HEK293 (cell line): ENCODE measurements around the gene CTAG2.

Experiments
- CTCF ChIA-PET: fragments of 350-600 bp; formaldehyde crosslinking; extraction: SDS; loops from one replicate; lab custom pipeline; 2021; ENCODE audit warnings: antibody characterized with exemption; lab: Yijun Ruan, JAX
- POLR2A ChIA-PET: fragments of 300-600 bp; formaldehyde crosslinking; extraction: SDS; loops from one replicate; lab custom pipeline; 2020; ENCODE audit warnings: antibody characterized with exemption, inconsistent platforms; lab: Yijun Ruan, JAX
- H3K27ac ChIP-seq: fragments of 200-500 bp; sonication (Bioruptor generic); 2 replicates; pipeline ENCODE4 v1.5.1; 2014; ENCODE audit warnings: low read depth, low read length, control low read depth, inconsistent platforms; ENCODE audit errors: extremely low read depth
- H3K36me3 ChIP-seq, 2 experiments: fragments of 200-500 bp in 1 of 2; sonication (Bioruptor generic) in 1 of 2; 1 replicate in 1 of 2; 2 replicates in 1 of 2; pipeline ENCODE4 v1.5.1; 2014 to 2017; ENCODE audit warnings: inconsistent platforms in 2 of 2, low read length in 2 of 2; ENCODE audit not compliant: control insufficient read depth in 2 of 2, insufficient read depth in 1 of 2
- H3K4me1 ChIP-seq: fragments of 200-500 bp; sonication (Bioruptor generic); 2 replicates; pipeline ENCODE4 v1.5.1; 2014; ENCODE audit warnings: mild to moderate bottlenecking, low read length, inconsistent platforms; ENCODE audit not compliant: control insufficient read depth, insufficient read depth
- H3K4me3 ChIP-seq: 2 replicates; pipeline ENCODE4 v1.5.1; 2011; ENCODE audit warnings: low read depth, mild to moderate bottlenecking, control low read depth, low read length, moderate library complexity
- H3K9me3 ChIP-seq: fragments of 200-500 bp; sonication (Bioruptor generic); 2 replicates; pipeline ENCODE4 v1.5.1; 2014; ENCODE audit warnings: low read depth, low read length, inconsistent platforms; ENCODE audit not compliant: control insufficient read depth, insufficient read depth
- BCL6B ChIP-seq: fragments of 450-650 bp; formaldehyde crosslinking; IDR thresholded peaks from 2 replicates; pipeline ENCODE4 v1.5.1; 2017; ENCODE audit warnings: missing biosample characterization, missing genetic modification characterization
- REST ChIP-seq: fragments of 450-650 bp; formaldehyde crosslinking; IDR thresholded peaks from 2 replicates; pipeline ENCODE4 v1.5.1; 2016; ENCODE audit warnings: missing biosample characterization, missing genetic modification characterization
- TSHZ1 ChIP-seq: fragments of 450-650 bp; formaldehyde crosslinking; IDR thresholded peaks from 2 replicates; pipeline ENCODE4 v1.5.1; 2016; ENCODE audit warnings: missing biosample characterization, missing genetic modification characterization, borderline replicate concordance
- ZFP41 ChIP-seq: fragments of 450-650 bp; formaldehyde crosslinking; IDR thresholded peaks from 2 replicates; pipeline ENCODE4 v1.5.1; 2016; ENCODE audit warnings: missing biosample characterization, missing genetic modification characterization, borderline replicate concordance
- ZNF169 ChIP-seq: fragments of 450-650 bp; formaldehyde crosslinking; IDR thresholded peaks from 2 replicates; pipeline ENCODE4 v1.5.1; 2016; ENCODE audit warnings: missing biosample characterization, missing genetic modification characterization
- ZNF664 ChIP-seq: fragments of 450-650 bp; formaldehyde crosslinking; IDR thresholded peaks from 2 replicates; pipeline ENCODE4 v1.5.1; 2016; ENCODE audit warnings: missing biosample characterization, missing genetic modification characterization
- ZNF701 ChIP-seq: fragments of 450-650 bp; formaldehyde crosslinking; IDR thresholded peaks from 2 replicates; pipeline ENCODE4 v1.5.1; 2016; ENCODE audit warnings: missing biosample characterization, missing genetic modification characterization
- ZNF792 ChIP-seq: fragments of 450-650 bp; formaldehyde crosslinking; IDR thresholded peaks from 2 replicates; pipeline ENCODE4 v1.5.1; 2016; ENCODE audit warnings: missing biosample characterization, missing genetic modification characterization
- ZSCAN4 ChIP-seq: fragments of 450-650 bp; formaldehyde crosslinking; IDR thresholded peaks from 2 replicates; pipeline ENCODE4 v1.5.1; 2017; ENCODE audit warnings: missing biosample characterization, missing genetic modification characterization
- ZXDB ChIP-seq: fragments of 450-650 bp; formaldehyde crosslinking; IDR thresholded peaks from 2 replicates; pipeline ENCODE4 v1.5.1; 2016; ENCODE audit warnings: missing biosample characterization, missing genetic modification characterization

Gene CTAG2

GRCh38 chrX:154607370-154607769 lies 46.0 kb downstream of the CTAG2 start:
- TF ChIP-seq TSHZ1 (tag by site-specific recombination) (no peak), REST (tag by site-specific recombination) (no peak)
- H3K9me3 ChIP-seq: no peaks in the 10 kb centered on the region
- H3K36me3 ChIP-seq: no peaks in the 10 kb centered on the region
- no peak overlapping the region for H3K4me3 ChIP-seq
- H3K27ac ChIP-seq: no peak overlapping the region
- no peaks in the 10 kb centered on the region for H3K4me1 ChIP-seq
- POLR2A ChIA-PET: no interaction called here
- CTCF ChIA-PET: no interaction called here

- H3K9me3 ChIP-seq: no peaks in the 10 kb centered on the region
- no peak overlapping the region for H3K27ac ChIP-seq
- no peaks in the 10 kb centered on the region for H3K4me1 ChIP-seq
- POLR2A ChIA-PET: no interaction called here
- CTCF ChIA-PET: interaction anchor here (0.6 kb wide), 1 partner anchor 257 kb away, joined by 4 read pairs; no protein-coding TSS in a partner anchor
- no peak for TF ChIP-seq ZNF792 (tag by site-specific recombination)
- no peak for TF ChIP-seq ZFP41
- no peak for TF ChIP-seq ZNF664 (tag by site-specific recombination)
- no peak for TF ChIP-seq ZNF701 (tag by site-specific recombination)
- no peak for TF ChIP-seq BCL6B (tag by site-specific recombination)
- no peak for TF ChIP-seq ZNF169
- TF ChIP-seq ZXDB: no peak
- no peak for TF ChIP-seq ZSCAN4 (tag by site-specific recombination)
- no peak overlapping the region for H3K4me3 ChIP-seq
- no peaks in the 10 kb centered on the region for H3K36me3 ChIP-seq
Measured at GRCh38 chrX:154605566-154605965, 47.8 kb downstream of the CTAG2 start.
